GM13976 (cell line): Measurements from ENCODE around the gene ZNF222.

Experiments used
- DNase-seq: peaks from one replicate; pipeline ENCODE4 v3.0.0; 2012; ENCODE audit warnings: low spot score
- in situ Hi-C: fragments of 300-500 bp; cut with MboI; formaldehyde crosslinking; loops from one replicate; pipeline ENCODE4 v1.12.0; 2022; ENCODE audit warnings: low sequenced_read_pairs, mixed read lengths, inconsistent platforms; ENCODE audit not compliant: unreplicated experiment
- TF ChIP-seq, protein P1 (sequence below): IDR thresholded peaks from 2 replicates; pipeline ENCODE4 v1.5.1; 2012; ENCODE audit warnings: borderline replicate concordance, mild to moderate bottlenecking; ENCODE audit not compliant: insufficient read depth; ENCODE audit errors: extremely low read depth, missing control alignments, control extremely low read depth

The ZNF222 gene

GRCh38 chr19:44069415-44069814, 44.2 kb downstream of the ZNF222 start:
- in situ Hi-C loops, result no loop called here
- TF ChIP-seq, protein P1, sequence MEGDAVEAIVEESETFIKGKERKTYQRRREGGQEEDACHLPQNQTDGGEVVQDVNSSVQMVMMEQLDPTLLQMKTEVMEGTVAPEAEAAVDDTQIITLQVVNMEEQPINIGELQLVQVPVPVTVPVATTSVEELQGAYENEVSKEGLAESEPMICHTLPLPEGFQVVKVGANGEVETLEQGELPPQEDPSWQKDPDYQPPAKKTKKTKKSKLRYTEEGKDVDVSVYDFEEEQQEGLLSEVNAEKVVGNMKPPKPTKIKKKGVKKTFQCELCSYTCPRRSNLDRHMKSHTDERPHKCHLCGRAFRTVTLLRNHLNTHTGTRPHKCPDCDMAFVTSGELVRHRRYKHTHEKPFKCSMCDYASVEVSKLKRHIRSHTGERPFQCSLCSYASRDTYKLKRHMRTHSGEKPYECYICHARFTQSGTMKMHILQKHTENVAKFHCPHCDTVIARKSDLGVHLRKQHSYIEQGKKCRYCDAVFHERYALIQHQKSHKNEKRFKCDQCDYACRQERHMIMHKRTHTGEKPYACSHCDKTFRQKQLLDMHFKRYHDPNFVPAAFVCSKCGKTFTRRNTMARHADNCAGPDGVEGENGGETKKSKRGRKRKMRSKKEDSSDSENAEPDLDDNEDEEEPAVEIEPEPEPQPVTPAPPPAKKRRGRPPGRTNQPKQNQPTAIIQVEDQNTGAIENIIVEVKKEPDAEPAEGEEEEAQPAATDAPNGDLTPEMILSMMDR, result no peak
- DNase-seq, result no peak

- peak; percentile 87 for DNase-seq
- in situ Hi-C loops, result no loop called here
Measured at GRCh38 chr19:44071824-44072542, 46.8 kb downstream of the ZNF222 start, which contains the start of gene ZNF284. ZNF284 (plus strand) TSS chr19:44072159; CDS start chr19:44076390, 4,231 bp downstream.

GRCh38 chr19:44072543-44073401, 47.6 kb downstream of the ZNF222 start:
- TF ChIP-seq, protein P1, result no peak

More at GRCh38 chr19:44071824-44072542, 46.8 kb downstream of the ZNF222 start, which contains the start of gene ZNF284:
- TF ChIP-seq, protein P1, result no peak

DNA sequence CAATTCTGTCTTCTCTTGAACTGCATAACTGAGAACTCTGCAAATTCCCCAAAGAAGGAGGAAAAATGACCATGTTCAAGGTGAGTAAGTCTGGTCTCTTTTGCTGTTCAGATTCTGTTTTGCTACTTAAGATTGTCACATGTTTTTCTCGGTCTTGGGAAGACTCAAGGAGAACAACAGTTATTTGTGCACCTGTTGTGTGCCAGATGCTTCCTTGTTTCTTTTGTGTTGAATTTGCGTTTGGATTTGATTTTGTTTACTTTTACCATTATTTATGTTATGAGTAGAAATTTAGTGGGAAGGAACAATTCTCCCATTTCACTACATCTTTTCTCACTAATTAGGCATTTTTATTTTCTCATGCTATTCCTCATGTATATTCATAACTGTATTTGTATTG, 51.1 kb downstream of the ZNF222 start:
- in situ Hi-C loops, result no loop called here
- DNase-seq, result no peak
- TF ChIP-seq, protein P1, result no peak

More at GRCh38 chr19:44072543-44073401, 47.6 kb downstream of the ZNF222 start:
- DNase-seq, result peak; percentile 34
- in situ Hi-C loops, result no loop called here
